Fibroblast of lung (primary cell): ENCODE measurements around the gene GRIN3A.

ENCODE experiments used
- EZH2 ChIP-seq: IDR thresholded peaks from 2 replicates; pipeline ENCODE4 v1.5.1; 2012; ENCODE audit warnings: low read length, control low read depth, mild to moderate bottlenecking; ENCODE audit errors: missing control alignments
- TF ChIP-seq, protein P1 (sequence below), 2 donors: IDR thresholded peaks in 1 of 2; conservative IDR thresholded peaks in 1 of 2; 1 replicate in 1 of 2; 2 replicates in 1 of 2; pipeline ENCODE4 v1.5.1; 2011 to 2012; ENCODE audit warnings: low read length in 2 of 2, control low read depth in 1 of 2, inconsistent platforms in 1 of 2, low read depth in 1 of 2, mild to moderate bottlenecking in 1 of 2

DNA sequence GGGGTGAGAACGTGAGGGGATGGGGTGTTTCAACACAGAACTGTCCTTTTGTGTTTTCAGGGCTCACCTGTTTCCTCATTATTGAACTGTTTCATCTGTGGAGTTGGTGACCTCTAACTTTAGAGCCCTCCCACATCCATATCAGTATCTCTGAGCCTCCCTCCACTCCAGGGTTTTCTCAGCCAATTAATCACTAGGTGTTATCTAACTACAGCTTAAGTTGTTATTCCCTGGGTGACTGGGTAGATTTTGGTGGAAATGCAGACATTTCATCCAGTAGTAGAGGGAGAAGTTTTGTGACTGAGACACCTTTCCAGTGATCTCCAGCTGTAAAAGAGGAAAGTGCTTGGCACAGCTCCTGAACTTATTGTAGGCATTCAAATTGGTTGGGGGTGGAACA lies 167.3 kb downstream of the GRIN3A start:
- TF ChIP-seq EZH2: no peak
- TF ChIP-seq, protein P1, sequence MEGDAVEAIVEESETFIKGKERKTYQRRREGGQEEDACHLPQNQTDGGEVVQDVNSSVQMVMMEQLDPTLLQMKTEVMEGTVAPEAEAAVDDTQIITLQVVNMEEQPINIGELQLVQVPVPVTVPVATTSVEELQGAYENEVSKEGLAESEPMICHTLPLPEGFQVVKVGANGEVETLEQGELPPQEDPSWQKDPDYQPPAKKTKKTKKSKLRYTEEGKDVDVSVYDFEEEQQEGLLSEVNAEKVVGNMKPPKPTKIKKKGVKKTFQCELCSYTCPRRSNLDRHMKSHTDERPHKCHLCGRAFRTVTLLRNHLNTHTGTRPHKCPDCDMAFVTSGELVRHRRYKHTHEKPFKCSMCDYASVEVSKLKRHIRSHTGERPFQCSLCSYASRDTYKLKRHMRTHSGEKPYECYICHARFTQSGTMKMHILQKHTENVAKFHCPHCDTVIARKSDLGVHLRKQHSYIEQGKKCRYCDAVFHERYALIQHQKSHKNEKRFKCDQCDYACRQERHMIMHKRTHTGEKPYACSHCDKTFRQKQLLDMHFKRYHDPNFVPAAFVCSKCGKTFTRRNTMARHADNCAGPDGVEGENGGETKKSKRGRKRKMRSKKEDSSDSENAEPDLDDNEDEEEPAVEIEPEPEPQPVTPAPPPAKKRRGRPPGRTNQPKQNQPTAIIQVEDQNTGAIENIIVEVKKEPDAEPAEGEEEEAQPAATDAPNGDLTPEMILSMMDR (conservative IDR thresholded peaks at IDR 0.05 in 1 of 2, IDR thresholded peaks at IDR 0.05 in 1 of 2; ENCODE audit: low read depth in 1 of 2, low read length in 2 of 2): no peak
